Lung (tissue), 12 donors: ENCODE data around the gene TBC1D22A. TPM values are rescaled to one million over a fixed set of nuclear protein-coding genes. Genes with fewer than 3 reads are reported as not detected.

ENCODE experiments used
- ATAC-seq: fragments of 200-7000 bp; cut with Tn5 transposase; one replicate; pipeline ENCODE4 v1.9.1; 2020; ENCODE audit warnings: moderate number of reproducible peaks; ENCODE audit not compliant: insufficient read depth, low FRiP score
- DNase-seq, 3 donors: peaks; one replicate each; pipeline ENCODE4 v3.0.0-alpha.2; 2013 to 2017
- H3K27ac ChIP-seq, 2 donors: one replicate each; pipeline ENCODE4 v1.5.1; 2013; ENCODE audit warnings: mild to moderate bottlenecking in 2 of 2, moderate library complexity in 2 of 2, control low read depth in 1 of 2, inconsistent platforms in 1 of 2, low read depth in 1 of 2, low read length in 1 of 2
- H3K27me3 ChIP-seq, 3 donors: one replicate each; pipeline ENCODE4 v1.5.1; 2013; ENCODE audit warnings: low read length in 2 of 3; ENCODE audit not compliant: control insufficient read depth in 3 of 3, insufficient read depth in 3 of 3
- H3K36me3 ChIP-seq, 4 donors: one replicate each; pipeline ENCODE4 v1.5.1; 2013; ENCODE audit warnings: low read length in 4 of 4, mild to moderate bottlenecking in 1 of 4, moderate library complexity in 1 of 4; ENCODE audit not compliant: control insufficient read depth in 4 of 4, insufficient read depth in 4 of 4
- H3K4me1 ChIP-seq, 5 donors: one replicate each; pipeline ENCODE4 v1.5.1; 2013; ENCODE audit warnings: low read length in 5 of 5, mild to moderate bottlenecking in 2 of 5, moderate library complexity in 1 of 5; ENCODE audit not compliant: control insufficient read depth in 5 of 5, insufficient read depth in 5 of 5
- H3K4me3 ChIP-seq: one replicate; pipeline ENCODE4 v1.5.1; 2013; ENCODE audit warnings: mild to moderate bottlenecking, control low read depth, moderate library complexity
- H3K9ac ChIP-seq, 2 donors: one replicate each; pipeline ENCODE4 v1.5.1; 2013; ENCODE audit warnings: low read length in 2 of 2, control low read depth in 1 of 2; ENCODE audit not compliant: insufficient read depth in 1 of 2
- H3K9me3 ChIP-seq, 4 donors: one replicate each; pipeline ENCODE4 v1.5.1; 2013; ENCODE audit warnings: low read length in 3 of 4, mild to moderate bottlenecking in 1 of 4, moderate library complexity in 1 of 4; ENCODE audit not compliant: control insufficient read depth in 4 of 4, insufficient read depth in 3 of 4
- CTCF ChIP-seq: IDR thresholded peaks from 2 replicates; pipeline ENCODE4 v1.5.1; 2012; ENCODE audit warnings: mild to moderate bottlenecking; ENCODE audit errors: control extremely low read depth, extremely low read depth
- WGBS, 2 donors: extraction: QIAGEN DNeasy Blood & Tissue Kit; methylation state at CpG; one replicate each; pipeline ENCODE4 v1.1.7; 2013; 5-methylcytosine and 5-hydroxymethylcytosine counted together
- polyA plus RNA-seq, 2 donors: library from polyadenylated mRNA; stranded (reverse); fragments of 200-250 nt; gene quantifications; one replicate each; pipeline ENCODE4 v1.2.1, GENCODE V29; 2013
- total RNA-seq, 2 donors: library from RNA; depleted of rRNA in 1 of 2; stranded (reverse); fragments of >200 nt in 1 of 2; gene quantifications; one replicate each; pipeline ENCODE4 v1.2.1, GENCODE V29; 2014 to 2021
- donor health status: control.
- donor health status: control.
- donor health status: Bipolar disorder and iron deficiency.
- donor health status: healthy.
- donor health status: DM: yes; HTN: yes; CAD: no.

The TBC1D22A gene
- total and polyA plus RNA-seq, 4 donors: 20.2 to 38.4 (median 21.0) TPM

GRCh38 chr22:47030143-47030661 lies 267.8 kb downstream of the TBC1D22A start:
- Histone ChIP-seq H3K9ac (no peak overlapping the region), H3K27me3 (no peaks in the 10 kb centered on the region), H3K4me1 (peaks cover 0 to 6% (median 0%) of the 10 kb centered on the region in 5 donors), H3K4me3 (no peak overlapping the region), H3K27ac (no peak overlapping the region), H3K9me3 (no peaks in the 10 kb centered on the region), H3K36me3 (no peaks in the 10 kb centered on the region)
- DNase-seq (no peak), ATAC-seq (no peak)
- TF ChIP-seq CTCF: no peak
- 75 to 90% methylated on average over 7 of the region's 7 CpGs for WGBS, 2 donors

GRCh38 chr22:47030881-47031627 lies 268.6 kb downstream of the TBC1D22A start:
- ATAC-seq: no peak
- Histone ChIP-seq H3K9me3 (no peaks in the 10 kb centered on the region), H3K27me3 (no peaks in the 10 kb centered on the region), H3K4me1 (peaks cover 0 to 9% (median 0%) of the 10 kb centered on the region in 5 donors), H3K27ac (no peak overlapping the region), H3K9ac (no peak overlapping the region), H3K36me3 (no peaks in the 10 kb centered on the region), H3K4me3 (no peak overlapping the region)
- WGBS, 2 donors: 89% methylated on average over 24 of the region's 24 CpGs
- TF ChIP-seq CTCF: no peak
- DNase-seq: no peak

GRCh38 chr22:47031628-47031915 lies 269.1 kb downstream of the TBC1D22A start:
- no peak for TF ChIP-seq CTCF
- 97 to 98% methylated on average over 7 of the region's 7 CpGs for WGBS, 2 donors
- no peak for ATAC-seq
- H3K9me3 ChIP-seq: no peaks in the 10 kb centered on the region
- no peak overlapping the region for H3K4me3 ChIP-seq
- H3K27me3 ChIP-seq: no peaks in the 10 kb centered on the region
- H3K4me1 ChIP-seq: peaks cover 0 to 9% (median 0%) of the 10 kb centered on the region in 5 donors
- no peaks in the 10 kb centered on the region for H3K36me3 ChIP-seq
- H3K27ac ChIP-seq: no peak overlapping the region
- no peak overlapping the region for H3K9ac ChIP-seq
- DNase-seq: no peak
